KOPT-K1 (cell line): ENCODE data around the gene WDR90.

Source experiments
- H3K27ac ChIP-seq: fragments of 200-600 bp; sonication (generic); 2 replicates; pipeline ENCODE4 v1.5.1; 2016; ENCODE audit warnings: antibody characterized with exemption, mild to moderate bottlenecking, low read depth, low read length; ENCODE audit not compliant: poor library complexity, severe bottlenecking
- H3K36me3 ChIP-seq: fragments of 200-600 bp; sonication (generic); 2 replicates; pipeline ENCODE4 v1.5.1; 2017; ENCODE audit warnings: antibody characterized with exemption, mild to moderate bottlenecking, low read length, moderate library complexity; ENCODE audit not compliant: insufficient read depth
- H3K9me3 ChIP-seq: fragments of 200-600 bp; sonication (generic); 2 replicates; pipeline ENCODE4 v1.5.1; 2017; ENCODE audit warnings: antibody characterized with exemption, low read length, mild to moderate bottlenecking; ENCODE audit not compliant: insufficient read depth, poor library complexity, severe bottlenecking

WDR90 gene

GRCh38 chr16:621526-622105 is 27.5 kb upstream of the WDR90 start:
- Histone ChIP-seq H3K36me3 (no peaks in the 10 kb centered on the region), H3K9me3 (no peaks in the 10 kb centered on the region), H3K27ac (no peak overlapping the region)

GRCh38 chr16:622920-623280 is 26.3 kb upstream of the WDR90 start:
- H3K9me3 ChIP-seq: no peaks in the 10 kb centered on the region
- H3K27ac ChIP-seq: no peak overlapping the region
- H3K36me3 ChIP-seq: no peaks in the 10 kb centered on the region; the same call in 1 of the 2 replicates

GRCh38 chr16:624526-625070 is 24.6 kb upstream of the WDR90 start:
- Histone ChIP-seq H3K9me3 (no peaks in the 10 kb centered on the region), H3K36me3 (no peaks in the 10 kb centered on the region; the same call in 1 of the 2 replicates), H3K27ac (no peak overlapping the region)

- Histone ChIP-seq H3K36me3 (no peaks in the 10 kb centered on the region; the same call in 1 of the 2 replicates), H3K27ac (no peak overlapping the region), H3K9me3 (no peaks in the 10 kb centered on the region)
Observed at GRCh38 chr16:625117-625976, 23.8 kb upstream of the WDR90 start.

GRCh38 chr16:625977-626765 is 23.0 kb upstream of the WDR90 start:
- no peaks in the 10 kb centered on the region; the same call in 1 of the 2 replicates for H3K36me3 ChIP-seq
- no peak overlapping the region for H3K27ac ChIP-seq
- H3K9me3 ChIP-seq: no peaks in the 10 kb centered on the region

- Histone ChIP-seq H3K9me3 (no peaks in the 10 kb centered on the region), H3K27ac (no peak overlapping the region), H3K36me3 (no peaks in the 10 kb centered on the region; the same call in 1 of the 2 replicates)
Observed at GRCh38 chr16:626787-627453, 22.2 kb upstream of the WDR90 start.

GRCh38 chr16:627454-628239 is 21.5 kb upstream of the WDR90 start:
- Histone ChIP-seq H3K36me3 (no peaks in the 10 kb centered on the region; the same call in 1 of the 2 replicates), H3K9me3 (no peaks in the 10 kb centered on the region), H3K27ac (no peak overlapping the region)

- no peaks in the 10 kb centered on the region for H3K9me3 ChIP-seq
- H3K36me3 ChIP-seq: peaks cover 1% of the 10 kb centered on the region; the same call in 1 of the 2 replicates
- H3K27ac ChIP-seq: no peak overlapping the region
Observed at GRCh38 chr16:628321-629061, 20.7 kb upstream of the WDR90 start.

GRCh38 chr16:629185-629832 is 19.9 kb upstream of the WDR90 start:
- Histone ChIP-seq H3K36me3 (peaks cover 9% of the 10 kb centered on the region; the same call in 1 of the 2 replicates), H3K9me3 (no peaks in the 10 kb centered on the region), H3K27ac (no peak overlapping the region)

GRCh38 chr16:629833-630248 is 19.3 kb upstream of the WDR90 start:
- Histone ChIP-seq H3K9me3 (no peaks in the 10 kb centered on the region), H3K36me3 (peaks cover 14% of the 10 kb centered on the region; the same call in 1 of the 2 replicates), H3K27ac (no peak overlapping the region)

GRCh38 chr16:630249-630814 is 18.8 kb upstream of the WDR90 start:
- peaks cover 16% of the 10 kb centered on the region; the same call in 1 of the 2 replicates for H3K36me3 ChIP-seq
- no peaks in the 10 kb centered on the region for H3K9me3 ChIP-seq
- H3K27ac ChIP-seq: no peak overlapping the region

GRCh38 chr16:630815-631405 is 18.3 kb upstream of the WDR90 start, which contains the start of gene WFIKKN1:
WFIKKN1 (plus strand) TSS chr16:630985; CDS start chr16:631254, 269 bp downstream.
- no peaks in the 10 kb centered on the region for H3K9me3 ChIP-seq
- H3K36me3 ChIP-seq: peaks cover 16% of the 10 kb centered on the region; the same call in 1 of the 2 replicates
- no peak within 1 kb of the TSS for H3K27ac ChIP-seq
